Measurements from ENCODE around the gene BSPH1. TPM values are rescaled to one million over a fixed set of nuclear protein-coding genes. Genes with fewer than 3 reads are reported as not detected.

The BSPH1 gene
- total and polyA plus RNA-seq, 2 experiments from 2014 or later = not detected

DNA sequence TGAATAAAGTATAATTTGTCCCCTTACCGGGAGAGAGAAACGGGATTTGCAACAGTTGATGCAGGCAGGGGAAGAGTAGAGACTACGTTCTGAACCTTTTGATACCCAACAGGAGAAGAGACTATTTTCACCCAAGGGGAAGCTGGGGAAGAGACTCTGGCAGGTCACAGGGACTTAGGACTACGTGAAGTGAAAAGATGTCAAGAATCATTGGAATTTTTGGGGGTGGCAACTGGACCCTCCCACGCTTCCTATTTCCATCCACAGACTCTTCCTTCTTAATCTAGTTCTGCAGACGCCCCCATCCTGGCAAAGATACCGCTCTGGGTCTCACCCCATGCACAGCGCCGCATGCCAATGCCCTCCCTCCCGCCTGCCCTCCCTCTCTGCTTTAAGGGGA, 38.1 kb upstream of the BSPH1 start:
- H4K20me1 ChIP-seq (ENCODE audit: insufficient read depth, poor library complexity, severe bottlenecking) = no peaks in the 10 kb centered on the region
- H3K27me3 ChIP-seq = no peaks in the 10 kb centered on the region
- no peak overlapping the region for H3K4me3 ChIP-seq
- H3K9me2 ChIP-seq (replicated peaks; ENCODE audit: insufficient read depth) = no peaks in the 10 kb centered on the region
- no peak overlapping the region for H3K27ac ChIP-seq
- no peaks in the 10 kb centered on the region for H3K9me3 ChIP-seq (ENCODE audit: low read depth)
- no peak for DNase-seq (ENCODE audit: low spot score)
- H3K4me1 ChIP-seq (ENCODE audit: insufficient read depth) = no peaks in the 10 kb centered on the region
- TF ChIP-seq, protein P1, sequence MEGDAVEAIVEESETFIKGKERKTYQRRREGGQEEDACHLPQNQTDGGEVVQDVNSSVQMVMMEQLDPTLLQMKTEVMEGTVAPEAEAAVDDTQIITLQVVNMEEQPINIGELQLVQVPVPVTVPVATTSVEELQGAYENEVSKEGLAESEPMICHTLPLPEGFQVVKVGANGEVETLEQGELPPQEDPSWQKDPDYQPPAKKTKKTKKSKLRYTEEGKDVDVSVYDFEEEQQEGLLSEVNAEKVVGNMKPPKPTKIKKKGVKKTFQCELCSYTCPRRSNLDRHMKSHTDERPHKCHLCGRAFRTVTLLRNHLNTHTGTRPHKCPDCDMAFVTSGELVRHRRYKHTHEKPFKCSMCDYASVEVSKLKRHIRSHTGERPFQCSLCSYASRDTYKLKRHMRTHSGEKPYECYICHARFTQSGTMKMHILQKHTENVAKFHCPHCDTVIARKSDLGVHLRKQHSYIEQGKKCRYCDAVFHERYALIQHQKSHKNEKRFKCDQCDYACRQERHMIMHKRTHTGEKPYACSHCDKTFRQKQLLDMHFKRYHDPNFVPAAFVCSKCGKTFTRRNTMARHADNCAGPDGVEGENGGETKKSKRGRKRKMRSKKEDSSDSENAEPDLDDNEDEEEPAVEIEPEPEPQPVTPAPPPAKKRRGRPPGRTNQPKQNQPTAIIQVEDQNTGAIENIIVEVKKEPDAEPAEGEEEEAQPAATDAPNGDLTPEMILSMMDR (IDR thresholded peaks at IDR 0.05; ENCODE audit: poor library complexity) = no peak
- TF ChIP-seq EZH2 (IDR thresholded peaks at IDR 0.05; ENCODE audit: borderline replicate concordance) (no peak), EZH2phosphoT487 (IDR thresholded peaks at IDR 0.05; ENCODE audit: low read depth, severe bottlenecking, unreplicated experiment) (no peak)
- WGBS (ENCODE audit: low lambda C conversion rate, missing lambda C conversion rate) = 78% methylated on average over 10 of the region's 10 CpGs
- no peak overlapping the region for H2AFZ ChIP-seq
- H3K36me3 ChIP-seq (replicated peaks; ENCODE audit: insufficient read depth, low read depth) = no peaks in the 10 kb centered on the region
- no peak overlapping the region for H3K4me2 ChIP-seq
- no peaks in the 10 kb centered on the region for H3K79me2 ChIP-seq

DNA sequence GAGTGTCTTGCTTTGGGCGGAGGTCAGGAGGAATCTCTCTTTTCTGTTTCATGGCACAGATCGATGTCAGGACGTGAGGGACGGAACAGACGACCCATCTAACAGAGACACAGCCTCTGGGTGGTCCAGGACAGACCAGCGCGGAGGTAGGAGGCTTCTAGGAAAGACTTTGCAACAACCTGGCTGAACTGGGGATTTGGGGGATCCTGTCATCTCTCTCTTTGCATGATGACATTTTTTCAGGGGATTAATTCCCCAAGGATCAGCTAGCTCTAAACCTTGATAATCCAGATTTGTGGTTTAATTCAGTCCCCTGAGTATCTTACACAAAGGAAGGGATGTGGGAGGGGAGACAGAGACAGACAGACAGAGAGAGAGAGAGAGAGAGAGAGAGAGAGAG, 37.5 kb upstream of the BSPH1 start:
- Histone ChIP-seq H3K4me2 (no peak overlapping the region), H2AFZ (no peak overlapping the region), H3K4me3 (no peak overlapping the region), H3K9me3 (ENCODE audit: low read depth) (no peaks in the 10 kb centered on the region), H3K9me2 (replicated peaks; ENCODE audit: insufficient read depth) (no peaks in the 10 kb centered on the region), H3K79me2 (no peaks in the 10 kb centered on the region), H3K27me3 (no peaks in the 10 kb centered on the region), H4K20me1 (ENCODE audit: insufficient read depth, poor library complexity, severe bottlenecking) (no peaks in the 10 kb centered on the region), H3K4me1 (ENCODE audit: insufficient read depth) (no peaks in the 10 kb centered on the region), H3K27ac (no peak overlapping the region), H3K36me3 (replicated peaks; ENCODE audit: insufficient read depth, low read depth) (no peaks in the 10 kb centered on the region)
- TF ChIP-seq, protein P1 (IDR thresholded peaks at IDR 0.05; ENCODE audit: poor library complexity) = no peak
- TF ChIP-seq EZH2 (IDR thresholded peaks at IDR 0.05; ENCODE audit: borderline replicate concordance) (no peak), EZH2phosphoT487 (IDR thresholded peaks at IDR 0.05; ENCODE audit: low read depth, severe bottlenecking, unreplicated experiment) (no peak)
- no peak for DNase-seq (ENCODE audit: low spot score)
- 64% methylated on average over 7 of the region's 7 CpGs for WGBS (ENCODE audit: low lambda C conversion rate, missing lambda C conversion rate)

DNA sequence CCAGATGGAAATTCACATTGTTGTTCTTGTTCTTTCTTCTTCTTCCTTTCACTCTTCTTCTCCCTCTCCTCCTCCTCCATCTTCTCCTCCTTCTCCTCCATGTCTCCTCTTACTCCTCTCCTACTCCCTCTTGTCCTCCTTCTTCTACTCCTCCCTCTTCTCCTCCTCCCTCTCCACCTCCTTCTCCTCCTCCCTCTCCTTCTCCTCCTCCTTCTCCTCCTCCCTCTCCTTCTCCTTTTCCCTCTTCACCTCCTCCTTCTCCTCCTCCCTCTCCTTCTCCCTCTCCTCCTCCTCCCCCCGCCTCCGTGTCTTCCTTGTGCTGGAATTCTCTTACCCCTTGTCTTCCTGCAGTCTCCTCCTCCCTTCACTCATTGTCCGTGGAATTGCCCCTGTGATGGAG, 33.5 kb upstream of the BSPH1 start:
- no peaks in the 10 kb centered on the region for H4K20me1 ChIP-seq (ENCODE audit: insufficient read depth, poor library complexity, severe bottlenecking)
- TF ChIP-seq, protein P1 (IDR thresholded peaks at IDR 0.05; ENCODE audit: poor library complexity) = no peak
- no peak for TF ChIP-seq EZH2 (IDR thresholded peaks at IDR 0.05; ENCODE audit: borderline replicate concordance)
- no peak for TF ChIP-seq EZH2phosphoT487 (IDR thresholded peaks at IDR 0.05; ENCODE audit: low read depth, severe bottlenecking, unreplicated experiment)
- H3K9me2 ChIP-seq (replicated peaks; ENCODE audit: insufficient read depth) = no peaks in the 10 kb centered on the region
- DNase-seq (ENCODE audit: low spot score) = no peak
- no peak overlapping the region for H2AFZ ChIP-seq
- 69% methylated on average over 3 of the region's 3 CpGs for WGBS (ENCODE audit: low lambda C conversion rate, missing lambda C conversion rate)
- H3K27ac ChIP-seq = no peak overlapping the region
- H3K4me2 ChIP-seq = no peak overlapping the region
- H3K36me3 ChIP-seq (replicated peaks; ENCODE audit: insufficient read depth, low read depth) = no peaks in the 10 kb centered on the region
- H3K4me1 ChIP-seq (ENCODE audit: insufficient read depth) = no peaks in the 10 kb centered on the region
- H3K79me2 ChIP-seq = no peaks in the 10 kb centered on the region
- no peaks in the 10 kb centered on the region for H3K27me3 ChIP-seq
- H3K4me3 ChIP-seq = no peak overlapping the region
- H3K9me3 ChIP-seq (ENCODE audit: low read depth) = no peaks in the 10 kb centered on the region

DNA sequence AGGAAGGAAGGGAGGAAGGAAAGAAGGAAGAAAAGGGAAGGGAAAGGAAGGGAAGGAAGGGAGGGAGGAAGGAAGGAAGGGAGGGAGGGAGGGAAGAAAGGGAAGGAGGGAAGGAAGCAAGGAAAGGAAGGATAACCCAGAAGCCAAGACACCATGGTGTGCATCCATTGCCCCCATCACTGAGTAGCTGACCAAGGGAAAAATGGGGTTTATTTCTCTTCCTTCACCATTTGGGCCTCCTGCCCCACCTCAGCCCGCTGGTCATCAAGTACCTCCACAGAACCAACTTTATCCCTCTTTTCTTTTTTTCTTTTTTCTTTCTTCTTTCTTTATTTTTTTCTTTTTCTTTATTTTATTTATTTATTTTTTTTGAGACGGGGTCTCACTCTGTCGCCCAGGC, 31.5 kb upstream of the BSPH1 start:
- Histone ChIP-seq H3K79me2 (no peaks in the 10 kb centered on the region), H3K4me2 (no peak overlapping the region), H3K9me2 (replicated peaks; ENCODE audit: insufficient read depth) (no peaks in the 10 kb centered on the region), H3K27ac (no peak overlapping the region), H3K4me1 (ENCODE audit: insufficient read depth) (no peaks in the 10 kb centered on the region), H3K4me3 (no peak overlapping the region), H2AFZ (no peak overlapping the region), H3K27me3 (no peaks in the 10 kb centered on the region), H3K9me3 (ENCODE audit: low read depth) (no peaks in the 10 kb centered on the region), H3K36me3 (replicated peaks; ENCODE audit: insufficient read depth, low read depth) (no peaks in the 10 kb centered on the region), H4K20me1 (ENCODE audit: insufficient read depth, poor library complexity, severe bottlenecking) (no peaks in the 10 kb centered on the region)
- 79% methylated on average over 3 of the region's 3 CpGs for WGBS (ENCODE audit: low lambda C conversion rate, missing lambda C conversion rate)
- TF ChIP-seq, protein P1 (IDR thresholded peaks at IDR 0.05; ENCODE audit: poor library complexity) = no peak
- no peak for TF ChIP-seq EZH2phosphoT487 (IDR thresholded peaks at IDR 0.05; ENCODE audit: low read depth, severe bottlenecking, unreplicated experiment)
- no peak for TF ChIP-seq EZH2 (IDR thresholded peaks at IDR 0.05; ENCODE audit: borderline replicate concordance)
- DNase-seq (ENCODE audit: low spot score) = no peak
